Inferior parietal cortex (tissue), 1 donor: ENCODE measurements around the gene SLC7A6OS.

Experiments
- DNase-seq: peaks from one replicate; pipeline ENCODE4 v3.0.0-alpha.2; 2016; ENCODE audit errors: extremely low spot score

The SLC7A6OS gene

GRCh38 chr16:68310774-68311511 lies at the start of gene SLC7A6OS, which contains the start of gene PRMT7:
Gene SLC7A6OS (minus strand): TSS chr16:68310946. CDS start chr16:68310926, 20 bp downstream.
Gene PRMT7 (plus strand): TSS chr16:68311019. CDS start chr16:68315980, 4,961 bp downstream.
- peak; percentile 95 for DNase-seq

GRCh38 chr16:68359398-68360191 lies 48.8 kb upstream of the SLC7A6OS start:
- no peak for DNase-seq

GRCh38 chr16:68358951-68359350 lies 48.2 kb upstream of the SLC7A6OS start:
- DNase-seq: no peak

GRCh38 chr16:68357923-68358322 lies 47.2 kb upstream of the SLC7A6OS start:
- no peak for DNase-seq

- no peak for DNase-seq
Observed at GRCh38 chr16:68357521-68357922, 46.8 kb upstream of the SLC7A6OS start.

- no peak for DNase-seq
Observed at GRCh38 chr16:68356919-68357286, 46.2 kb upstream of the SLC7A6OS start.

GRCh38 chr16:68356249-68356918 lies 45.6 kb upstream of the SLC7A6OS start:
- DNase-seq: no peak

GRCh38 chr16:68355447-68356248 lies 44.9 kb upstream of the SLC7A6OS start:
- DNase-seq: no peak

- DNase-seq: no peak
Observed at GRCh38 chr16:68354816-68355215, 44.1 kb upstream of the SLC7A6OS start.

GRCh38 chr16:68353366-68353765 lies 42.6 kb upstream of the SLC7A6OS start:
- DNase-seq: no peak

- no peak for DNase-seq
Observed at GRCh38 chr16:68351991-68352431, 41.3 kb upstream of the SLC7A6OS start.

GRCh38 chr16:68351463-68351862 lies 40.7 kb upstream of the SLC7A6OS start:
- DNase-seq: no peak

GRCh38 chr16:68350813-68351350 lies 40.1 kb upstream of the SLC7A6OS start:
- DNase-seq: no peak

- DNase-seq: no peak
Observed at GRCh38 chr16:68349838-68350410, 39.2 kb upstream of the SLC7A6OS start.

- no peak for DNase-seq
Observed at GRCh38 chr16:68348639-68349445, 38.1 kb upstream of the SLC7A6OS start.

- no peak for DNase-seq
Observed at GRCh38 chr16:68347605-68348004, 36.9 kb upstream of the SLC7A6OS start.

- DNase-seq: no peak
Observed at GRCh38 chr16:68346892-68347480, 36.2 kb upstream of the SLC7A6OS start.

GRCh38 chr16:68345958-68346635 lies 35.4 kb upstream of the SLC7A6OS start:
- DNase-seq: no peak

GRCh38 chr16:68345351-68345810 lies 34.6 kb upstream of the SLC7A6OS start:
- no peak for DNase-seq
